Stomach (tissue), 4 donors: ENCODE measurements around the gene DET1.
"Not testable (repeated sequence)": the region's sequence is repeated elsewhere in the genome, so short reads cannot be mapped to it uniquely, and the experiment has no call there.

ENCODE experiments used
- POLR2A ChIP-seq, 4 donors: fragments of 450-650 bp; IDR thresholded peaks; one replicate each; pipeline ENCODE4 v1.6.1; 2016; ENCODE audit warnings: antibody characterized with exemption in 4 of 4, control low read depth in 2 of 4, mild to moderate bottlenecking in 1 of 4, moderate library complexity in 1 of 4
- TF ChIP-seq, protein P1 (sequence below), 7 experiments: fragments of 450-650 bp in 4 of 7; fragments of 200-600 bp in 3 of 7; sonication (generic) in 3 of 7; IDR thresholded peaks; one replicate each; pipeline ENCODE4 v1.5.1; 2016 to 2019; ENCODE audit warnings: antibody characterized with exemption in 7 of 7, control low read depth in 2 of 7, mild to moderate bottlenecking in 1 of 7

DNA sequence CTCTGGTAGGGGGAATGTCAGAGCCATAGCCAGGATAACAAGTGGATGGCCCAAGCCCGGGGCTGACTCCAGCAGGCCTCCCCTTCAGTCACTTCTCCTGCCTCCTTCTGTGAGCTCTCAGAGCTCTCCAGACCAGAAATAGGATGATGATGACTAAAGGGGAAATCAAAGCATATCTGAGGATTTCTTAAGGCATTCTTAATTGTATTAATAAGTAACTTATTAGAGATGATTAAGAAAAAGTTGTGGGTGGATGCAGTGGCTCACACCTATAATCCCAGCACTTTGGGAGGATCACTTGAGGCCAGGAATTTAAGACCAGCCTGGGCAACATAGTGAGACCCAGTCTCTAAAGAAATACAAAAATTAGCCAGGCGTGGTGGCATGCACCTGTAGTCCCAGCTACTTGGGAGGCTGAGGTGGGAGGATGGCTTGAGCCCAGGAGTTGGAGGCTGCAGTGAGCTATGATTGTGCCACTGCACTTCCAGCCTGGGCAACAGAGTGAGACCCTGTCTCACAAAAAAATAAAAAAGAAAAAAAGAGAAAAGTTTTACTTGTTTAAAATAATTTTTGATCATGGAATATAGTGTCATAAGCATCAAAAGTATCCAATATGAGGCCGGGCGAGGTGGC, 72.7 kb downstream of the DET1 start:
- TF ChIP-seq, protein P1, sequence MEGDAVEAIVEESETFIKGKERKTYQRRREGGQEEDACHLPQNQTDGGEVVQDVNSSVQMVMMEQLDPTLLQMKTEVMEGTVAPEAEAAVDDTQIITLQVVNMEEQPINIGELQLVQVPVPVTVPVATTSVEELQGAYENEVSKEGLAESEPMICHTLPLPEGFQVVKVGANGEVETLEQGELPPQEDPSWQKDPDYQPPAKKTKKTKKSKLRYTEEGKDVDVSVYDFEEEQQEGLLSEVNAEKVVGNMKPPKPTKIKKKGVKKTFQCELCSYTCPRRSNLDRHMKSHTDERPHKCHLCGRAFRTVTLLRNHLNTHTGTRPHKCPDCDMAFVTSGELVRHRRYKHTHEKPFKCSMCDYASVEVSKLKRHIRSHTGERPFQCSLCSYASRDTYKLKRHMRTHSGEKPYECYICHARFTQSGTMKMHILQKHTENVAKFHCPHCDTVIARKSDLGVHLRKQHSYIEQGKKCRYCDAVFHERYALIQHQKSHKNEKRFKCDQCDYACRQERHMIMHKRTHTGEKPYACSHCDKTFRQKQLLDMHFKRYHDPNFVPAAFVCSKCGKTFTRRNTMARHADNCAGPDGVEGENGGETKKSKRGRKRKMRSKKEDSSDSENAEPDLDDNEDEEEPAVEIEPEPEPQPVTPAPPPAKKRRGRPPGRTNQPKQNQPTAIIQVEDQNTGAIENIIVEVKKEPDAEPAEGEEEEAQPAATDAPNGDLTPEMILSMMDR (IDR thresholded peaks at IDR 0.05), result not testable (repeated sequence)
- TF ChIP-seq POLR2A (IDR thresholded peaks at IDR 0.05), result not testable (repeated sequence)
